ENCODE results near the gene KCNQ4. TPM values are rescaled to one million over a fixed set of nuclear protein-coding genes. Genes with fewer than 3 reads are reported as not detected.

Gene KCNQ4
- total RNA-seq, 1 donor from 2014 or later = 0.76 TPM

- Mint-ChIP-seq H3K4me1 (ENCODE audit: low read depth, unreplicated experiment) (peaks cover 14% of the 10 kb centered on the region), H3K27me3 (ENCODE audit: unreplicated experiment) (peaks cover 6% of the 10 kb centered on the region), H3K27ac (ENCODE audit: unreplicated experiment) (no peak overlapping the region), H3K9me3 (ENCODE audit: unreplicated experiment) (peaks cover 8% of the 10 kb centered on the region), H3K36me3 (ENCODE audit: unreplicated experiment) (peaks cover 6% of the 10 kb centered on the region), H3K4me3 (ENCODE audit: unreplicated experiment) (peak overlapping the region; percentile 55)
- no peak for DNase-seq
- TF ChIP-seq CTCF (IDR thresholded peaks at IDR 0.05; ENCODE audit: partially characterized antibody, unreplicated experiment) = no peak
Measured at GRCh38 chr1:40844887-40845878, 61.6 kb downstream of the KCNQ4 start.

- no peak for DNase-seq
- Mint-ChIP-seq H3K27me3 (ENCODE audit: unreplicated experiment) (peaks cover 6% of the 10 kb centered on the region), H3K4me1 (ENCODE audit: low read depth, unreplicated experiment) (peaks cover 14% of the 10 kb centered on the region), H3K9me3 (ENCODE audit: unreplicated experiment) (peaks cover 5% of the 10 kb centered on the region), H3K4me3 (ENCODE audit: unreplicated experiment) (no peak overlapping the region), H3K27ac (ENCODE audit: unreplicated experiment) (no peak overlapping the region), H3K36me3 (ENCODE audit: unreplicated experiment) (peaks cover 6% of the 10 kb centered on the region)
- no peak for TF ChIP-seq CTCF (IDR thresholded peaks at IDR 0.05; ENCODE audit: partially characterized antibody, unreplicated experiment)
Measured at GRCh38 chr1:40845895-40846294, 62.3 kb downstream of the KCNQ4 start.

GRCh38 chr1:40847023-40847745, 63.6 kb downstream of the KCNQ4 start:
- Mint-ChIP-seq H3K4me3 (ENCODE audit: unreplicated experiment) (no peak overlapping the region), H3K4me1 (ENCODE audit: low read depth, unreplicated experiment) (peaks cover 11% of the 10 kb centered on the region), H3K9me3 (ENCODE audit: unreplicated experiment) (peaks cover 5% of the 10 kb centered on the region), H3K27me3 (ENCODE audit: unreplicated experiment) (peaks cover 6% of the 10 kb centered on the region), H3K27ac (ENCODE audit: unreplicated experiment) (no peak overlapping the region), H3K36me3 (ENCODE audit: unreplicated experiment) (peaks cover 6% of the 10 kb centered on the region)
- DNase-seq = no peak
- no peak for TF ChIP-seq CTCF (IDR thresholded peaks at IDR 0.05; ENCODE audit: partially characterized antibody, unreplicated experiment)

GRCh38 chr1:40848530-40849189, 65.1 kb downstream of the KCNQ4 start:
- no peak overlapping the region for H3K4me3 Mint-ChIP-seq (ENCODE audit: unreplicated experiment)
- H3K27me3 Mint-ChIP-seq (ENCODE audit: unreplicated experiment) = peaks cover 4% of the 10 kb centered on the region
- peak; percentile 77 for TF ChIP-seq CTCF (IDR thresholded peaks at IDR 0.05; ENCODE audit: partially characterized antibody, unreplicated experiment)

More at GRCh38 chr1:40848530-40849189, 65.1 kb downstream of the KCNQ4 start:
- Mint-ChIP-seq H3K27ac (ENCODE audit: unreplicated experiment) (no peak overlapping the region), H3K9me3 (ENCODE audit: unreplicated experiment) (peaks cover 5% of the 10 kb centered on the region), H3K36me3 (ENCODE audit: unreplicated experiment) (no peaks in the 10 kb centered on the region), H3K4me1 (ENCODE audit: low read depth, unreplicated experiment) (peaks cover 12% of the 10 kb centered on the region)
- DNase-seq = peak; percentile 68
